NCI-H2081 treated with DMSO at 0.1 percent for 48 hours (cell line): Measurements from ENCODE around the gene SAMD4B.
"Not testable (repeated sequence)": the region's sequence is repeated elsewhere in the genome, so short reads cannot be mapped to it uniquely, and the experiment has no call there.

Experiments used
- DNase-seq: peaks from one replicate; lab custom pipeline; 2025; lab: John Stamatoyannopoulos, UW

Gene SAMD4B

GRCh38 chr19:39336483-39336882 lies 5.7 kb upstream of the SAMD4B start:
- DNase-seq: no peak

- no peak for DNase-seq
Measured at GRCh38 chr19:39339674-39340073, 2.5 kb upstream of the SAMD4B start.

- not testable (repeated sequence) for DNase-seq
Measured at GRCh38 chr19:39340156-39340555, 2.1 kb upstream of the SAMD4B start.

- DNase-seq: no peak
Measured at GRCh38 chr19:39341129-39341718, 997 bp upstream of the SAMD4B start.

GRCh38 chr19:39342647-39343305 lies 555 bp downstream of the SAMD4B start:
- DNase-seq: no peak

DNA sequence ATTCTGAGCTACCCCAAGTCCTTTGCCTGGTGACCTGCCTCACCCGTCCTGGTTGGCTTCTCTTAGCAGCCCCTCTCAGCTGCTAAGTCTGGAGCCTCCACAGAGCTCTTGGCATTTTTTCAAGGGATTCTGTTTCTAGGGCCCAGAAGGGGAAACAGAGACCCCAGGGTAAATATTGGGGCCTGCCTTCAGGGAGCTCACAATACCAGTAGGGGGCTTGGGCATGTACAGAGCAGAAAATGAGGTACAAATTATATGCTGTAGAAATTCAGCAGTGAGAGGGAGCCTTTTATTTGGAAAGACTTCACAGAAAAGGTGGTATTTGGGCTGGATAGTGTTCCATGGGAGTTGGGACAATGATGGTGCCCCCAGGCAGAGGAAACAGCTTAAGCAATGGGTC lies 3.7 kb downstream of the SAMD4B start:
- no peak for DNase-seq

DNA sequence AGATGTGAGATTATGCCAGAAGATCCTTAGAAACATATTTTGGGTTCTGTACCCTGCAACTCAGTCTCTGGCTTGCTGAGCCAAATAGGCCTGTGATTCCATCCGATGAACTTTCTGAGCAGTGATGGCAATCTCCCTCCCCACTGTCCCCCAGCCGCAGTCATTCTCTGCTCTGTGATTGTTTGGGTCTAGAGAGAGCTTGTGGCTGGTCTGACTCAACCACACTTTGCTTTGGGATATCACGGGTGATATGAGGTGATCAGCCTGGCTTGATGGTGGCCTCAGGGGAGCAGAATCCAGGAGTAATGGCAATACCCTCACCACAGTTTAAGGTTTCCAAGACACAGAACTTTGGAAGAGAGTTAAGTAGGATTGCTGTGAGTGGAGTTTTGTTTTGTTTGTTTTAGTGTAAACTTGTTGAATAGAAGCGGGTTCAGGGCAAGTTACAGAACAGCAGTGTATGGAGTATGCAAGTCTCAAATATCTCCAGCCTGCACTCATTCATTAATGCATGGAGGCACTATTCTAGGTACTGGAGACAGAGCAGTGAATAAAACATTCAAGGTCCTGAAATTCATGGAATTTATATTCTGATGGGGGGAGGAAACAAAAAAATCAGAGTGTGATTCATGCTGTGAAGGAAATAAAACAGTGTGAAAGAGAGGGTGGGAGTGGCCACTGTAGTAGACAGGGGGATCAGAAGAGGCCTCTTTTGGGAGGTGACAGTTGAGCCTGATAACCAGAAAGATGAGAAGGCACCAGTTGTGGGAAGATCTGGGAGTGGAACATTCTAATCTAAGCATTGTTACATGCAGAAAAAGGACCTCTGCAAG lies 5.3 kb downstream of the SAMD4B start:
- no peak for DNase-seq

- DNase-seq: no peak
Measured at GRCh38 chr19:39349326-39349725, 7.1 kb downstream of the SAMD4B start.

DNA sequence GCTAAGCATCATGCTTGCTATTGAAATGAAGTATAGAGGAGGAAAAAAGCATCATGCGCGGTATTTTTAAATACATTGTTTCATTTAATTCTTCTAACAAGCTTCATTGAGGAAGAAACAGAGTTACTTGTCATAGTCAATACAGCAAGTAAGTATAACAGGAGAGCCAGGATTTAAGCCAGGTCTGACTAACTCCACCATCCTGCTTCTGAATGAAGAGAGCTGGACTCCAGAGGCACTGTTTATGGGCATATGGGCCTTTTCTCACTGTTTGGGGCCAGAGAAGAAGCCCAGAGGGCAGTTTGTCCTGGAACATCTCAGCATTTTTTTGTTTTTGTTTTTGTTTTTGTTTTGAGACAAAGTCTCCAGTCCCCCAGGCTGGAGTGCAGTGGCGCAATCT lies 7.9 kb downstream of the SAMD4B start:
- no peak for DNase-seq

- no peak for DNase-seq
Measured at GRCh38 chr19:39351537-39352064, 9.4 kb downstream of the SAMD4B start.

DNA sequence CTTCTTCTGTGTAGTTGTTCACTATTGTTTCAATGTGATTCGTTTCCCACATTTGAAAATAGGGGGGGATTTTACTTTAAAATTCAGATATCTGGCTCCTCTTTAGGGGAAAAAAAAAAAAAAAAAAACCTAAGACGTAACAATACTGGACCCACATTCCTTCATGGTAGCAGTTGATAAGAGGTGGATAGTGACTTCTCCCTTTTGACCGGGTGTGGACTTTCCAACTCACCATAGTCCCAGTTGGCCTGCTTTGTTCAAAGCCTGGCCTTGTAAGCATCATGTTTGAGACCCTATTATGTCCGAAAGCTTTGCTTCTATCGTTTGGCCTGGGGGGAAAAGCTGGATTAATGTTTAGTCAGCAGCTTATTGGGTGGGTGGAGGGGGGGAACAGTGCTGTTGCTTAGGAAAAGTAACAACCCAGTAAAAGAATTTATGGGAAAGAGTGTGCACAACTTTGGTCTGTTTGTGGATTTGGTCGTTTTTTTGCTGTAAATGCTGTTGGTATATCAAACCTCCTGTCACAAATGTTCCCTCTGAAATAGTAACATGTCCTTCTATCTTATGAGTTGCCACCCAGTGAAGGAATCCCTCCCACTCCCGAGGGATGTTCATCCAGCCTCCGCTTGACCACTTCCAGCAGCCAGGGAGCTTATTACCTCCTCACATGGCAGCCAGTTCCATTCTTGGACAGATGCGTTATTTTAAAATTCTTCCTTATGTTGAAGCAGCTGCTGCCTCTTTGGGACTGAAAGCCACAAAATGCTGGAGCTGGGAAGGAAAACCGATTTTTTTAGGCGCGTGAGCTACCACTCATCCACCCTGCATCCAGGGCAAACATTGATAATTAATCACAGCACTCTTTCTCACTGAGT lies 10.4 kb downstream of the SAMD4B start:
- DNase-seq: no peak

- no peak for DNase-seq
Measured at GRCh38 chr19:39355253-39355652, 13.0 kb downstream of the SAMD4B start.

- DNase-seq: no peak
Measured at GRCh38 chr19:39356073-39356472, 13.9 kb downstream of the SAMD4B start.

DNA sequence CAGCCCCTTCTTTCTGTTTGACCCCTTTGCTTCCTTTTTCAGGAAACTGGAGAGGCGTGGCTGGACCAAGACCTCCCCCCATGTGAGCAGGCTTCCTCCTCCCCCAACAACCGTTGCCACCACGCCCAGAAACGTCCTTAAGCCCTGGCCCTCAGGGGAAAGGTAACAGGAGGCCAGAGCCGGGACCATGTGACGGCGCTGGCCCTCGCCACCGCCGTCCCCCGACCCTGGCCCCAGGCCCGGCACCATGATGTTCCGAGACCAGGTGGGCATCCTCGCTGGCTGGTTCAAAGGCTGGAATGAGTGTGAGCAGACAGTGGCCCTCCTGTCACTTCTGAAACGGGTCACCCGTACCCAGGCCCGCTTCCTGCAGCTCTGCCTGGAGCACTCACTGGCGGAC lies 14.4 kb downstream of the SAMD4B start:
- DNase-seq: no peak

GRCh38 chr19:39359026-39359425 lies 16.8 kb downstream of the SAMD4B start:
- DNase-seq: no peak

DNA sequence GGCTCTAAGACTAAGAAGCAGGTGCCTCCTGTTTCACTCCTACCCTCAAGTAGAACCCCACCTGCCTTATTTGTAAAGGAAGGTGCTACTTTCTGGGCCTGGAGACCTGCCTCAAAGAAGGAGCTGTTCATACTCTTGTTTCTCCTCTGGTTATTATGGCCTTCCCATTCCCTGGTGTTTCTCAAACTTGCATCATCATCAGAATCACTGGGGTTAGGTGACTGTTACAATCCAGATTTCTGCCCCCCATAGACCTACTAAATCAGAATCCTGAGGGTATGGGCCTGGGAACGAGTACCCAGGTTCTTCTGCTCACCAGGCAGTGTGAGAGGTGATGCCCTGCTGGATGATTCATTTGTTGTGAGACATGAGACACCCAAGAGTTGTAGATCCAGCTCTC lies 18.4 kb downstream of the SAMD4B start:
- DNase-seq: no peak

GRCh38 chr19:39362682-39363657 lies 20.7 kb downstream of the SAMD4B start:
- DNase-seq: no peak

GRCh38 chr19:39363901-39364457 lies 21.8 kb downstream of the SAMD4B start:
- DNase-seq: no peak

DNA sequence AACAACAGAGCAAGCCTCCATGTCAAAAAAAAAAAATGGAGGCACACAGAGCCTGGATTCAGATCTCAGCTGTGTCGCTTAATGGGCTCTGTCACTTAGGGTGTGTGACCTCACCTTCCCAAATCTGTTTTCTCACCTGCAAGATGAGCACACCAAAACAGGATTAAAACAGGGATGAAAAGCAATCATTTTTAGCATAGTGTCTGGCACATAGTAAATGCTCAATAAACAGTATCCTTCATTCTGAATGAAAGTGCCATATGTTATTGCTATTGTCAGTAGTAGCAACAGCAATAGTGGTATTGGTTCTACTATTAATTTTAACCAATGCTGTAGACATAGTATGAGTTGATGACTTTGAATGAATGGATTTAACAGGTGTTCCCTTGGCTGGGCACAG lies 23.3 kb downstream of the SAMD4B start:
- DNase-seq: no peak

- no peak for DNase-seq
Measured at GRCh38 chr19:39369200-39369599, 27.0 kb downstream of the SAMD4B start.
